GM12801 (cell line): ENCODE results near the gene FGD2.

ENCODE experiments used
- CTCF ChIP-seq: IDR thresholded peaks from one replicate; pipeline ENCODE4 v1.5.1; 2011; ENCODE audit warnings: control low read depth; ENCODE audit not compliant: insufficient read length; ENCODE audit errors: extremely low read depth

FGD2 gene

DNA sequence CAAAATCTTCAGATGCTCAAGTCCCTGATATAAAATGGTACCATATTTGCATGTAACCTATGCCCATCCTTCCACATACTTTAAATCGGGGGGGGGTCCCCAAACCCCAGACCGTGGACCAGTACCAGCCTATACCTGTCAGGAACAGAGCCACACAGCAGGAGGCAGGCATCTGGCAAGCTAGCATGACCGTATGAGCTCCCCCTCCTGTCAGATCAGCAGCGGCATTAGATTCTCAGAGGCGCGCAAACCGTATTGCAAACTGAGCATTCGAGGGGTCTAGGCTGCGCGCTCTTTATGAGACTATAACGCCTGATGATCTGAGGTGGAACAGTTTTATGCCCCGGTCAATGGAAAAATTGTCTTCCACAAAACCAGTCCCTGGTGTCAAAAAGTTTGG lies 30.7 kb downstream of the FGD2 start:
- TF ChIP-seq CTCF, result no peak

DNA sequence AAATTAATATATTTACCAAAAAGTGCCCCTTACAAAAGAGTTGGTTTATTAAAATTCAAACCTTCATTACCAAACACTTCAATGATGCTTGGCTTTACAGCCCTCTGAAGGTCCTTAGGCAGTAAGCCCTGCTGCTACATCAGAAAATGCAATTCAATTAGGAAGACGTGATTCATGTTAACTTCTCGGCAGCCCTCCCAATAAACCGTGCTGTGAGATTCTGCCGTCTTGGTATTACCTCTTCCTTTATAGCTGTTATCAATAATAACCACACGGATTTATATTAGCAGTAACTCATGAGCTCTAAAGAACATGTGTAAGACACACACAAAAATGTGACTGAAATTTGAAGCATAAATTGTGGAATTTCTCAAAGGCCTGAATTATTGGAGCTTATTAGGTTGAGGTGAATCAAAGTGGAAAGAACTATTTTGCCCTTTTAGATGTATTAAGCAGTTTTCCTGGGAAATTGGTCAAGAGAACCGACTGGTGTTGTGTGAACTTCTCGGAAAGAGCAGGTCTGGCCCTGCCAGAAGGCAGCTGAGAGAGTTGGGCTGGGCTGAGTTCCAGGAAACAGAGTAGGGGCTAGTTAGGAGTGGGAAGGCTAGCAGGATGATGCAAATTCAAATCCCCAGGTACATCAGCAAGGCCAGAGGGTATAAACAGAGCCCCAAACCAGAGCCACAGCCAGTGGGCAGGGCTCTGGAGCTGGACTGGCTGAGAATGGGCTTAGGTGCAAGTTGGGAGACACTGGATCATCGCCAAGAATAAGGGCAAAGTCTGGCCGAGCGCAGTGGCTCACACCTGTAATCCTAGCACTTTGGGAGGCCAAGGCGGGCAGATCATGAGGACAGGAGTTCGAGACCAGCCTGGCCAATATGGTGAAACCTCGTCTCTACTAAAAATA lies 33.1 kb downstream of the FGD2 start:
- no peak for TF ChIP-seq CTCF

DNA sequence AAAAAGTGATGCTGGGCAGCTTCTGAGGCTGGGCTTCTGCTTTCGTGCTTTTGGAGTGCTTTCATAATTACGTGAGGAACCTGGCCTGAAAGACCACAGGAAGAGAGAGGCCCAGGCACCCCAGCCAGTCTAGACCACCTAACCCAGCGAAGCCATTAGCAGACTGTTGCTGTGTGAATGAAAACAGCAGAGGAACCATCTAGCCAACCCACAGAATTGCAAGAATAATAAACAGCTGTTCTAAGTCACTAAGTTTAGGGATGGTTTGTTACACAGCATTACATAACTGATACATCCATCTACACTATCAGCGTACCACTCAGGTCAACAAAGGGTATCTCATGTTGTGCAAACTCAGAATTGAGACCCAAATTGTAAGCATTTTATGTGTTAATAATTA lies 34.5 kb downstream of the FGD2 start:
- no peak for TF ChIP-seq CTCF

- no peak for TF ChIP-seq CTCF
Observed at GRCh38 chr6:37041521-37041920, 36.1 kb downstream of the FGD2 start.

- TF ChIP-seq CTCF, result no peak
Observed at GRCh38 chr6:37042150-37042549, 36.7 kb downstream of the FGD2 start.

DNA sequence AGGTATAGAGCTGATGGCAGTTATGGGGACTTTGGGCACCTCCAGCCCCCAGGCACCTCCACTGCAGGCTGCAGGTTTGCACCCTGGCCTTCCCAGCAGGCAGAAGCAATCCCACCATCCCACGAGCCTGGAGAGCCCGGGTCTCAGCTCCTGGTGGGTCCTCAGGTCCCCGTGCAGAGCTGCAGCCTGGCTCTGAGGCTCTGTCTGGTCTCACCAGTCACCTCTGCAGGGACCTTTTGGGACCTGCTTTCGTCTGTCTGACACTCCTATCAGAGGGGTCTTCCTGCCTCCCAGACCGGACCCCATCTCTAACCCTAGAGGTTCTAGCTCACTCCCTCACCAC lies 41.9 kb downstream of the FGD2 start:
- no peak for TF ChIP-seq CTCF

GRCh38 chr6:37047689-37048402 lies 42.4 kb downstream of the FGD2 start:
- TF ChIP-seq CTCF, result no peak
